GM10847 (cell line): ENCODE results near the gene AFF3.

ENCODE experiments used
- POLR2A ChIP-seq: IDR thresholded peaks from 2 replicates; pipeline ENCODE4 v1.6.1; 2011; ENCODE audit not compliant: insufficient read length; ENCODE audit errors: extremely low read depth

AFF3 gene

DNA sequence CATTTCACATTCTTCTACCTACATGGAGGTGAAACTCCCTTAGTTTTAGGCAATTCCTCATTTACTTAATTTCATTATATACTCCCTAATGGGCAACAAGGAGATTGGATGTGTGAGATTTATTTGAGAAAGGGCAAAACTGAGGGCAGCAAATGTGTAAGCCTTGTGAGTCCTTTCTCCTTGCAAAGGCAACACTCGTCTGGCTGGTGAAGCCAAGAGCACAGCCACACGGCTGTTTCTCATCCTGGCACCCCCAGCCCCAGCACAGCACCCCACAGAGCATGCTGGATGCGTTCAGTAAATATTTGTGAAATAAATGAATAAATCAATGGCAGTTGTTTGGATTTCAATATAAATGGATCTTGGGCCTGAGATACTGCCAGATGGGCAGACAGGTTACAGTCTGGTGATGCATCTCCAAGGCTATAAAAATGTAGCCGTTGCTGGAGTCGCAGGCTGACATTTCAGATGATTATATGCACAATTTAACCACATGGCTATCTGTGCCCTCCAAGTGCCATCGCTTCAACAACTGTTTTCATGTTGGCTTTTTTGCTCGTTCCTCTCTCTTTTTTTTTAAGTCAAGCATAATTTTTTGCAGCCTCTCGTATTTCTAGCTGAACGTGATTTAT lies 498.5 kb downstream of the AFF3 start:
- no peak for TF ChIP-seq POLR2A

DNA sequence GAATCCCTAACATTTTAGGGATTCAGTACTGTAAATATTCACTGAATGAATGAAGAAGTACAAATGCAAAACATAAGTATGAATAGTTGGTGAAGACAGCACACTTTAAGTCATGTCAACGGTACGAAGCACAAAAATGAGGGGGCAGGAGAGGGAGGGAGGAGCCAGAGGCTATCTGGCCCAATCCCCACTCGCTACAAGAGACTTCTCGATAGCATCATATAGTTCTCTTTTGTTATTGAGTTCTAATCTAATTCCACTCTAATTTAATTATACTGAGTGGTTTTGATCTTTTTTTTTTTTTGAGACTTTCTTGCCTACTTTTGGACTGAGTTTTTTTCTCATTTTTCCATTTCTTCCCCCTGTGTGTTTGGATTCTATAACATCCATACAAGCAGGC lies 500.4 kb downstream of the AFF3 start:
- no peak for TF ChIP-seq POLR2A

DNA sequence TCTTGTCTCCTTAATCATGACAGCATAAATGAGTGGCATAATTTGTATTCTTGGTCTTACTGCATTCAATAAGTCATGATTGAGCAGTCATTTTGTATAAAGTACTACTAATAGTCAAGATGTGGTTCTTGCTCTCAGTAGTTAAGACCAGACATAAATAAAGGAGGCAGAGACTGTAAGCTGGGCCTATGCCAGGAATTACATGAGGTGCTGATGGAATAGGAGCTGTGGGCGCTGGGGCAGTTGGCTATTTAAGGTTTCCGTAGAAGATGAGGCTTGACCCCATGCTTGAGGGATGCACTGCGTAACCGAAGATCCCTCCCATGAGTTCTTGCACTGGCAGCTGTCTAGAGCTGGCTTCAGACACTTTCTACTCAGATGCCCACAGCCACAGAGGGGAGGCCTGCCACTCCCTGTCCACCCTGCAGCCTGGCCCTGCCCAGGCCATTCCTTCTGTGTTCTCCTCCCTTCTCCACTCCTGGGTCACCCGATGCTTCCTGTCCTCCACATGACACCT lies 501.7 kb downstream of the AFF3 start:
- no peak for TF ChIP-seq POLR2A

DNA sequence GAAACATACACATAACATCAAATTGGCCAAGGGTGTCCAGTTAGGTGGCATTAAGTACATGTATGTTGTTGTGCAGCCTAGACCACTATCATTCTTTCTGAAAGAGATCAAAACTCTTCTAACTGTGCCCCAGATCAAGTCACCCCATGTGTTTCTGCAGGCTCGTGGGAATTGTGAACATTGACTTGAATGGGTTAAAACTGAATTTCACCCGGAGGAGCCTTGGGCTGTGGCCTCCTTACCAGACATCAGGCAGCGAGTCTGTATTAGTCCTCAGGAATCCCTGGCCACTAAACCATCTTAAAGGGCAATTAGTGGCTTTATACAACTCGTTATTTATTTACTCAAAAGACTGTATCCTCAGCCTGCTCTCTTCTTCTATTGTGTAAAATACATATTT lies 503.6 kb downstream of the AFF3 start:
- no peak for TF ChIP-seq POLR2A

DNA sequence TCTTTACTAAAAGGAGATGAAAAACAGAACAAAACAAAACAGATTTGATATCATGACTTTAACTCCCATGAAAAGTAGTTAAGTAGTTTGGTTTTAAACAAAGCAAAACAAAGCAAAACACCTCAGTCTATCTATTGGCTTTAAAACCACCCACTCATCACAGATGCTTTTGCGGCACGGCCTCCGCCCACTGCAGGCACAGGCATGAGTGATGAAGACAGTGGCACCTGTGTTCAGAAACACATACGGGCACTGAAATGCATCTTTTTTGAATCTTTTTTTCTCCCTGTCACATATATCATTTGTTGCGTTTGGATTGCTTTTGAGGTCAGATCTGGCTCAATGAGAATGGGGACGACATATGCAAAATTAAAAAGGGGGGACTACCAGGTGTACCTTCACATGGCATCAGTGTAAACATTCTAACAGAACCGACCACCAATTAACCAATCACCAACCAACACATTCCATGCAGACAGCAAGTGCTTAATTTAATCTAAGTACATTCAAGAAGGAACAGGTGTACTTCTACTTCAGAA lies 505.2 kb downstream of the AFF3 start:
- no peak for TF ChIP-seq POLR2A

DNA sequence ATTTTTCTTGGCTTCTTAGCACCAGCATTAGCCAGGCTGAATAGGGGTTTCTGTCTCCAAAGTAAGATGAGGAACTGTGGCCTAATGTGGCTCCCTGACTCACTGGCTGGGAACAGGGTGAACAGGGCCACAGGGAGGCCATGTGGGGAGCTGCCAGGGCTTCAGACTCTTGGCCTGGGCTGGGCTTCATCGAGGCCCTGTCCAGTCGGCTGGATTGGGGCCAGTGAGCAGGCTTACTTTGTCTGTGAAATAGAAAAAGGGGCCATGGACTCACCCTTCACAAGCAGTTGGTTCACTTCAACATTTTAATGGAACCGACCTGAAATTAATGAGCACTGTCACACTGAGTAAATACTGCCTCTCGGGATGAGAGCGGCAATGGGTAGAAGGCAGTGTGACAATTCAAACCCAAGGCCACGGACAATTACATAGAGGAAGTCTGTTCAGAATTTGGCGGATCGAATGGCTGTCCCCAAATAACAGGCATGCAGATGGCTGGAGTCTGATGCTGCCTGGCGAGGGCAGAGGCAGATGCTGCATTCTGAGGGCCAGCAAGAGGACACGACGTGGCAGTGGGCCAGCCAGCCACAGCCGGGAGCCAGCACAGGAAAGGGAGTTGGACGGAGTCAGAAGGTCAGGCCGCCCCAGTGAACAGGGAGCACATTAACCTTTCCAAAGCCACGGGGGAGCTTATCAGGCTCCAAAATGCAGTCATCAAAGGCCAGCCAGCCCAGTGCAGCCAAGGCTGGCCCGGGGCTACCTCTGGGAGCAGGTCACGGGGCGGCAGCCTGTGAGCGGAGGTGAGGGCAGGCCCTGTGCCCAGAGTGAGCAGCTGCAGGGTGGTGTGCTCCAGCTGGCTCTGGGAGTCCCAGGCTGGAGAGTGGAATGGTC lies 506.0 kb downstream of the AFF3 start:
- no peak for TF ChIP-seq POLR2A

DNA sequence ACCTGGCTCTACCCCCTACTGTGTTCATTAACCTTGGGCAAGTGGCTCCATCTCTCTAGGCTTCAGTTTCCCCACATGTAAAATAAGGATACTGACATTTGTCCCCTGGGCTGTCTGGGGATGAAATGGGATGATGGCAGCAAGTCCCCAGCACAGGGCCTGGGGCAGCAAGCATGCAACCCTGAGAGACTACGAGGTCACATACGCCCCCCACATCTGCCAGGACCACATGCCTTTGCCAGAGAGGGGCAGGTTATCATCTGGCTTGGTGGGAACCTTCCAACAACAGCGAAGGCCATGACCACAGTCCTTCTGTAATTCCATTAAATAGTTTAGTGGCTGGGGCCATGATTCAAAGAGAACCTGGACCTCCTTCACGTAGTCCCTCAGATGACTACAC lies 506.7 kb downstream of the AFF3 start:
- TF ChIP-seq POLR2A = no peak

DNA sequence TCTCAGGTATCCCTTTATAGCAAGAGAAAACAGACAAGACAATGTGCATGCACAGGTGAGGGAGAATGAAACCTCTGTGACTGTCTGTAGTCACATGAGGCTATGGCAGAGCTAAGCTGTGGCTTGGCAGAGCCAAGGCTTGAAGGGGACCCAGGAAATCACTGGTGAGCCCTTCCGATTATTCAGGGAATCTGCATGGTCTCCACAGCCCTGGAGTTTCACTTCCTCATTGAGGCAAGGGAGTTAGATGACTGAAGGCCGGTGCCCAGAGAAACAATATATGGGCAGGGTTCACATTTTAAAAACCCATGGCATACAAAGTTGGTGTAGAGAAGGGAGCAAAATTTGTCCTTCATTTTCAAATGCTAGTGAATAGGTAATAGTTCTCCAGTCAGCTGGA lies 508.2 kb downstream of the AFF3 start:
- TF ChIP-seq POLR2A = no peak

DNA sequence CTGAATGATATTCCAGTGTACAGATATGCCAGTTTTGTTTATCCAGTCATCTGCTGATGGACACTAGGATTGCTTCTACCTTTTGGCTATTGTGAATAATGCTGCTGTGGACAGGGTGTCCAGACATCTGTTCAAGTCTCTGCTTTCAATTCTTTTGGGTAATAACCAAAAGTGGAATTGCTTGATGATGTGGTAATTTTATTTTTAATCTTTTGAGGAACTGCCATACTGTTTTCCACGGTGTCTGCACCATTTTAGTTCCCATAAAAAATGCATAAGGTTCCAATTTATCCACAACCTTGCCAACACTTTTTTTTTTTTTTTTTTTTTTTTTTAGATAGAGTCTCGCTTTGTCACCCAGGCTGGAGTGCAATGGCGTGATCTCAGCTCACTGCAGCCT lies 510.7 kb downstream of the AFF3 start:
- TF ChIP-seq POLR2A = no peak

DNA sequence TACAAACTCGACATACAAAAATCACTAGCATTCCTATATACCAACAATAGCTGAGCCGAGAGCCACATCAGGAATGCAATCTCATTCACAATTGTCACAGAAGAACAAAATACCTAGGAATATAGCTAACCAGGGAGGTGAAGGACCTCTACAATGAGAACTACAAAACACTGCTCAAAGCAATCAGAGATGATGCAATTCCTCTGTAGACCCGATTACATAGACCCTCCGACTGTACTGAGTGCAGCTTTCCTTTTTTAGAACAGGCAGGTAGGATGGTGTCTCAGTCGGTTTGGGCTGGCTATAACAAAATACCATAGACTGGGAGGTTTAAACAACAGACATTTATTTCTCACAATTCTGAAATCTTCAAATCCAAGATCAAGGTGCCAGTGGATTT lies 513.1 kb downstream of the AFF3 start:
- TF ChIP-seq POLR2A = no peak

DNA sequence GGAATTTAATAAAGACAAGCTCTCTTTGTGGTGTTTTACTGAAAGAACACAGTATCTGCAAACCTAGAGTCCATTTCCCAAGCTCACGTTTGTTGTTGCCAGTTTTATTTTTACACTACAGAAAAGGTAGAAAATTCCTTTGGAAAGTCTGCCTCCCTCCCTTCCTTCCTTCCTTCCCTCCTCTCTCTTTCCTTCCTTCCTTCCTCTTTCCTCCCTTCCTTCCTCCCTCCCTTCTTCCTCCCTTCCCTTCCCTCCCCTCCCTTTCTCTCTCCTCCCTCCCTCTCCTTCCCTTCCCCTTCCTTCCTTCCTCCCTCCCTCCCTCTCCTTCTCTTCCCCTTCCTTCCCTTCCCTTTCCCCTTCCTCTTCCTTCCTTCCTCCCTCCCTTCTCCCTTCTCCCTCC lies 516.2 kb downstream of the AFF3 start:
- TF ChIP-seq POLR2A = no peak

DNA sequence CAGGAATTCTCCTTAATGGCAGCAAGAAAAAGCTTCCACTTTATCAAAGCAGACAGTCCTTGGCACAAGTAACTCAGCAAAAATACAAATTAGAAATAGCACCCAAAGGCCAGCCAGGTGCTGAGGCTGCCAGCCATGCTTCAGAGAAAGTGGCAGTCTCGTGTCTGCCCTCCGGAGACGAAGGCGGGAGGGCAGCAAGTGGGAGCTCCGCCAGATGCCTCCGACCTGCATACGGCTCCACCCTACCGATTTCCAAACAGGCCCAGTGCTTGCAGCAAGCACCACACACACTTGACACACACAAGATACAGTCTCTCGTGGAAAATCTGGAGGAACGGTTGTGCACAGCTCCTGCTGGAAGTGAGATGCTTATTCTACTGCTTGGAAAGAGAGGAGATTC lies 517.7 kb downstream of the AFF3 start:
- no peak for TF ChIP-seq POLR2A

DNA sequence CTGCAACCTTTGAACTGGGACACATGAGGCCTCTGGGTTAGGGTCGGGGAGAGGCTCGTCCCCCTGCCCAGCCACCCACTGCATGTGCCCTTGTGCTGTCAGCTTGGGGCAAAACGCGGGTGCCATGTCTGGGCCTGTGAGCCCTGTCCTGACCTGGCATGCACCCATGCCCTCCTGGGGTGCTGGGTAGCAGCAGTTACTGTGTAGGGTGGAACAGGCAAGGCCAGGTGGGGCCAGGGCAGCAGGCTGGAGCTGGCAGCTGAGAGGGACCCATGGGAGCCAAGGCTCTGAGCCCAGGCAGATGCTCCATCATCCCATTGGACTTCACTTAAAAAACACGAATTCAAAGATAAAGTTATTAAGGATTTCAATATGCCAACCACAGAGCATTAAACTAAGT lies 518.8 kb downstream of the AFF3 start:
- no peak for TF ChIP-seq POLR2A

DNA sequence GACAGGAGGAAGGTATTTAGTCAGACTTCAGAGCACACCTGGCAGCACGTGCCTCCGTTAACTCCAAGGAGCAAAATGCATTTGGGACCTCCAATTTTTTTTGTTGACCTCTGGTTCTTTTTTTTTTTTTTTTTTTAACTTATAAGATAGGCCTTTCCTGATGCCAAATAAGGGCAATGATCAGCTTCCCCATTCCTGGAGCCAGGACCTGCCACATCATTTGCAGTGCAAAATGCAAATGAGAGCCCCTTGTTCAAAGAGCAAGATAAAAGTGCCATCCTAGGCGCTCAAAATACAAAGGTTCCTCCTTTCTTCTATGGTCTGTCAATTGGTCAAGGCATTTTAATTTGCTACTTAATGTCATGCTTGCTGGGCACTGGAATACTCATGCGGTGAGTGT lies 519.4 kb downstream of the AFF3 start:
- no peak for TF ChIP-seq POLR2A

DNA sequence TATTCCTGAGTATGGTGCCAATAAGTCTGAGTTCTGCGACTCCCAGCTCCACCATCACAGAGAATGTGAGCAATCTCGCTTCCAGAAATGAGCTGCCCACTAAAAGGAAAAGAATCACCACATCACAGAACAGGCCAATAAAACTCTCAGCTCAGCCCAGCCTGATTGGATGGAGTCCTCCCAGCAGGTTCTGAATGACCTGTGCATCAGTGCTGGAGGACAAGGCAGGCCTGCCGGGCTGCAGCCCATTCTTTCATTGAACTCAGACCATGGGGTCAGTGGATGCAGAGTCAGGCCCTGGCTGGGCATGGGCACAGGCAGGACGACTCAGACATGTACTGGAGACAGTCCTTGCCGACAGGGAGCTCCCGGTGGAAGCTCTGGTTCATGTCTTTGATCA lies 519.9 kb downstream of the AFF3 start:
- TF ChIP-seq POLR2A = no peak

DNA sequence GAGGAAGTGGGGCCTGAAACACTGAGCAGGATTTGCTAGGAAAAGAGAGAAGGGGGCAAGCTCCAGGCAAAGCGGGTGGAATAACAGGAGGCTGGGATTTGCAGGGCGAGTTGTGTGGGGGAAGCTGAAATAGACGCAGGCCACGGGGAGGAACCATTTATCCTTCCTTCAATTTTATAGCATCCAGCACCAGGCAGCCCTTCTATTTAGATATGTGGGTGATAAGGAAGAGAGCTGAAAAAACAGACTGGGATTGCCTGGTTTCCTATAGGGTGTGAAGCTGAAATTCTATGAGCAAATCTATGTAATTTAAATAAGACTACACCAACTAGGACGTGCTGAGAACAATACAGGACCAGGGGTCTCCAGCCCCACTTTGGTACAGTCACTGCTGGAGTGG lies 520.6 kb downstream of the AFF3 start:
- TF ChIP-seq POLR2A = no peak
